CD4-positive, alpha-beta T cell (primary cell): ENCODE data around the gene SLC34A3. TPM values are rescaled to one million over a fixed set of nuclear protein-coding genes. Genes with fewer than 3 reads are reported as not detected.

Source experiments
- ATAC-seq: fragments of 200-7000 bp; cut with Tn5 transposase; one replicate; pipeline ENCODE4 v1.10.0; 2022; ENCODE audit warnings: mild to moderate bottlenecking; ENCODE audit not compliant: poor library complexity
- CTCF ChIA-PET: fragments of 350-600 bp; sonication (Branson Sonifier 250); formaldehyde crosslinking; loops from one replicate; lab custom pipeline; 2021; ENCODE audit warnings: antibody characterized with exemption, inconsistent platforms; lab: Charles Lee
- POLR2A ChIA-PET: fragments of 350-600 bp; sonication (Branson Sonifier 250); formaldehyde crosslinking; loops from one replicate; lab custom pipeline; 2021; ENCODE audit warnings: antibody characterized with exemption, inconsistent platforms; lab: Charles Lee
- DNase-seq, 14 experiments: peaks; one replicate each; pipeline ENCODE4 v3.0.0-alpha.2; 2013 to 2020; ENCODE audit warnings: mixed read lengths in 2 of 14
- H3K27ac ChIP-seq, 2 donors: one replicate each; pipeline versions ENCODE4 v1.5.1 to v1.7.0; 2013; ENCODE audit warnings: low read length in 2 of 2, low read depth in 1 of 2, mild to moderate bottlenecking in 1 of 2
- H3K27me3 ChIP-seq, 2 experiments: 1 replicate in 1 of 2; 2 replicates in 1 of 2; pipeline versions ENCODE4 v1.6.1 to v1.7.0; 2013; ENCODE audit warnings: low read length in 2 of 2, control low read depth in 1 of 2, mild to moderate bottlenecking in 1 of 2, moderate library complexity in 1 of 2; ENCODE audit not compliant: insufficient read depth in 2 of 2, control insufficient read depth in 1 of 2
- H3K36me3 ChIP-seq: one replicate; pipeline ENCODE4 v1.6.1; 2013; ENCODE audit warnings: low read length, control low read depth; ENCODE audit not compliant: insufficient read depth
- H3K4me1 ChIP-seq: one replicate; pipeline ENCODE4 v1.6.1; 2013; ENCODE audit warnings: low read length, control low read depth; ENCODE audit not compliant: insufficient read depth
- H3K4me3 ChIP-seq: one replicate; pipeline ENCODE4 v1.5.1; 2013; ENCODE audit warnings: mild to moderate bottlenecking, low read length, moderate library complexity
- H3K9me3 ChIP-seq, 2 experiments: 1 replicate in 1 of 2; 2 replicates in 1 of 2; pipeline versions ENCODE4 v1.6.1 to v1.7.0; 2013; ENCODE audit warnings: low read length in 2 of 2, mild to moderate bottlenecking in 2 of 2, control low read depth in 1 of 2, moderate library complexity in 1 of 2; ENCODE audit not compliant: control insufficient read depth in 1 of 2, insufficient read depth in 1 of 2
- H3K27ac Mint-ChIP-seq: one replicate; pipeline ENCODE4 v1.8.0; 2020; ENCODE audit warnings: mixed read lengths
- H3K27me3 Mint-ChIP-seq: one replicate; pipeline ENCODE4 v1.8.0; 2021; ENCODE audit warnings: mixed read lengths
- H3K36me3 Mint-ChIP-seq: one replicate; pipeline ENCODE4 v1.8.0; 2021; ENCODE audit warnings: low read depth, mixed read lengths
- H3K4me1 Mint-ChIP-seq: one replicate; pipeline ENCODE4 v1.8.0; 2021; ENCODE audit warnings: low read depth, mixed read lengths
- H3K4me3 Mint-ChIP-seq: one replicate; pipeline ENCODE4 v1.8.0; 2020; ENCODE audit warnings: mild to moderate bottlenecking, mixed read lengths
- H3K9me3 Mint-ChIP-seq: one replicate; pipeline ENCODE4 v1.8.0; 2020; ENCODE audit warnings: mixed read lengths
- intact Hi-C, 2 experiments: fragments of 100-400 bp; cut with DNase I in 1 of 2; cut with micrococcal nuclease in 1 of 2; formaldehyde crosslinking; loops; one replicate each; pipeline versions ENCODE4 v1.15.1 to v1.9.0; 2023 to 2025; cut with DNase I, micrococcal nuclease
- total RNA-seq, 174 experiments: library from RNA in 2 of 174; stranded (reverse) in 2 of 174; gene quantifications; one replicate each; pipeline ENCODE4 v1.2.3 and lab custom pipeline; 2021 to 2026
- TF ChIP-seq, protein P1 (sequence below): fragments of 200-600 bp; IDR thresholded peaks from one replicate; pipeline ENCODE4 v1.8.0; 2022; ENCODE audit warnings: antibody characterized with exemption, mild to moderate bottlenecking

SLC34A3 gene
- total RNA-seq, 2 experiments from 2014 or later = not detected

DNA sequence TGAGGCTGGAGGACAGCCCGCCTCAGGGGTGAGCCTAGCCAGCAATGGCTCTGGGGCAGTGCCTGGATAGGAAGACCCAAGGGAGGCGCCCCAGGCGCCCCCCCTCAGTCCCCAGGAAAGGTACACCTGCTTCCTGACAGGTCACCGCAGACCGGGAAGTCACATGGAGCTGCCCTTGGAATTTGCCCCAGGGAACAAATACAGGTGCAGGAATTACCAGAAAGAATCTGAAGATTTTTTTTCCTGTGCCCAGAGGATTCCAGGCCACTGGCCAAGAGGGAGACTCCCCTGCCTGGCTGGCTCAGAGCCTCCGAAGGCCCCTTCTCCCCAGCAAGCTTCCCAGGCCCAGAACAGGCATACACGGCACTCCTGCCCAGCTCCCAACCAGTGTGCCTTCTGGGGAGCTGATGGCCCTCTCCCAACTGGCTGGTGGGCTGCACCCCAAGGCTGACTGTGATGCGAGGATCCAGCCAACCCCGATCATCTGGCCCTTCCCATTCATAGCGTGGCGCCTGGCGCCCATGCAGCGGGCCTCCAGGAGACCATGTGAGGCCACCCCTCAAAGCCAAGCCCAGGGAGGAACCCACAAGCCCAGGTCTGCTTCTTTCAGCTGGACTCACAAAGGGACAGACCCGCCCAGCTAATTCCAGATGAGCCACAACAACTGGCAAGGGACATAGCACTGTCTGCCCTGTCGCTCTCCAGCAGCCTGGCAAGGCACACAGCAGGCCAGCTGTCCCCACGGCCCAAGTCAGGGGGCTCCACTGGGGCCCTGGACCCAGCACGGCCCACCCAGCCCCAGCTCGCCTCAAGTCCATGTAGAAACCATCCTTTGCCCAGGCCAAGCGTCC, 32.4 kb upstream of the SLC34A3 start:
- Histone ChIP-seq H3K4me3 (no peak overlapping the region), H3K27ac (no peak overlapping the region), H3K36me3 (no peaks in the 10 kb centered on the region), H3K27me3 (no peaks in the 10 kb centered on the region), H3K9me3 (peaks cover 0 to 6% of the 10 kb centered on the region in 2 experiments), H3K4me1 (peaks cover 29% of the 10 kb centered on the region)
- CTCF ChIA-PET = interaction anchor here (0.6 kb wide), 1 partner anchor 41 kb away, joined by 3 read pairs; no protein-coding TSS in a partner anchor
- H3K9me3 Mint-ChIP-seq = no peaks in the 10 kb centered on the region
- intact Hi-C loops = loop anchor here in 1 of 2 experiments (1.0 kb wide), 1 partner anchor 9 kb away; no protein-coding TSS in a partner anchor
- DNase-seq (no peak), ATAC-seq (no peak)
- H3K27ac Mint-ChIP-seq = no peak overlapping the region
- TF ChIP-seq, protein P1, sequence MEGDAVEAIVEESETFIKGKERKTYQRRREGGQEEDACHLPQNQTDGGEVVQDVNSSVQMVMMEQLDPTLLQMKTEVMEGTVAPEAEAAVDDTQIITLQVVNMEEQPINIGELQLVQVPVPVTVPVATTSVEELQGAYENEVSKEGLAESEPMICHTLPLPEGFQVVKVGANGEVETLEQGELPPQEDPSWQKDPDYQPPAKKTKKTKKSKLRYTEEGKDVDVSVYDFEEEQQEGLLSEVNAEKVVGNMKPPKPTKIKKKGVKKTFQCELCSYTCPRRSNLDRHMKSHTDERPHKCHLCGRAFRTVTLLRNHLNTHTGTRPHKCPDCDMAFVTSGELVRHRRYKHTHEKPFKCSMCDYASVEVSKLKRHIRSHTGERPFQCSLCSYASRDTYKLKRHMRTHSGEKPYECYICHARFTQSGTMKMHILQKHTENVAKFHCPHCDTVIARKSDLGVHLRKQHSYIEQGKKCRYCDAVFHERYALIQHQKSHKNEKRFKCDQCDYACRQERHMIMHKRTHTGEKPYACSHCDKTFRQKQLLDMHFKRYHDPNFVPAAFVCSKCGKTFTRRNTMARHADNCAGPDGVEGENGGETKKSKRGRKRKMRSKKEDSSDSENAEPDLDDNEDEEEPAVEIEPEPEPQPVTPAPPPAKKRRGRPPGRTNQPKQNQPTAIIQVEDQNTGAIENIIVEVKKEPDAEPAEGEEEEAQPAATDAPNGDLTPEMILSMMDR = no peak
- POLR2A ChIA-PET = interaction anchor here (0.8 to 1.1 kb wide), 2 partner anchors 9 to 25 kb away, joined by 4 to 5 read pairs; partner anchors contain the start of genes ANAPC2 and SSNA1
- H3K4me1 Mint-ChIP-seq = peaks cover 10% of the 10 kb centered on the region
- H3K36me3 Mint-ChIP-seq = no peaks in the 10 kb centered on the region
- H3K4me3 Mint-ChIP-seq = peak overlapping the region; percentile 51
- H3K27me3 Mint-ChIP-seq = no peaks in the 10 kb centered on the region

DNA sequence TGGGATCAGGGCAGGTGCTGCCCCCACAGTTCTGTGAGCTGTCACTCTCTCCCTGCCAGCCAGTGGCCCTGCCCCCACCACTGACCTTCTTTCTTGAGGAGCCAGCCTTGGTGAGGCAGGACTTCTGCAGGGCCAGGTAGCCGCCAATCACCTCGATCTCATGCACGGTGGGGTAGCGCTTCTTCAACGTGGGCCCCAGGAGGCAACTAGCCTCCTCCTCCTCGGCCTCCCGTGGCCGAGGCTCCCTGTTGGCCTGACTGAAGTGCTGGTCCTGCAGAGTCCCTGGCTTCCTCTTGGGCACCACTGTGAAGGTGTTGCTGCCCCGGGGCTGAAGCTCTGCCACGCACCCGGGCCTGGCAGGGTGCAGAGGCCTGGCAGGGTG, 31.8 kb upstream of the SLC34A3 start:
- Histone ChIP-seq H3K4me3 (no peak overlapping the region), H3K36me3 (no peaks in the 10 kb centered on the region), H3K27me3 (no peaks in the 10 kb centered on the region), H3K9me3 (peaks cover 0 to 6% of the 10 kb centered on the region in 2 experiments), H3K27ac (no peak overlapping the region), H3K4me1 (peaks cover 35% of the 10 kb centered on the region)
- H3K9me3 Mint-ChIP-seq = no peaks in the 10 kb centered on the region
- H3K36me3 Mint-ChIP-seq = no peaks in the 10 kb centered on the region
- H3K4me3 Mint-ChIP-seq = peak overlapping the region; percentile 51
- no peak for DNase-seq
- ChIA-PET POLR2A (interaction anchor here (1.1 kb wide), 1 partner anchor 10 kb away, joined by 5 read pairs; the partner anchor contains the start of genes ANAPC2 and SSNA1), CTCF (no interaction called here)
- intact Hi-C loops = loop anchor here in 1 of 2 experiments (1.0 kb wide), 1 partner anchor 10 kb away; no protein-coding TSS in a partner anchor
- peaks cover 10% of the 10 kb centered on the region for H3K4me1 Mint-ChIP-seq
- H3K27ac Mint-ChIP-seq = no peak overlapping the region
- no peaks in the 10 kb centered on the region for H3K27me3 Mint-ChIP-seq
- no peak for ATAC-seq
- TF ChIP-seq, protein P1 = no peak

DNA sequence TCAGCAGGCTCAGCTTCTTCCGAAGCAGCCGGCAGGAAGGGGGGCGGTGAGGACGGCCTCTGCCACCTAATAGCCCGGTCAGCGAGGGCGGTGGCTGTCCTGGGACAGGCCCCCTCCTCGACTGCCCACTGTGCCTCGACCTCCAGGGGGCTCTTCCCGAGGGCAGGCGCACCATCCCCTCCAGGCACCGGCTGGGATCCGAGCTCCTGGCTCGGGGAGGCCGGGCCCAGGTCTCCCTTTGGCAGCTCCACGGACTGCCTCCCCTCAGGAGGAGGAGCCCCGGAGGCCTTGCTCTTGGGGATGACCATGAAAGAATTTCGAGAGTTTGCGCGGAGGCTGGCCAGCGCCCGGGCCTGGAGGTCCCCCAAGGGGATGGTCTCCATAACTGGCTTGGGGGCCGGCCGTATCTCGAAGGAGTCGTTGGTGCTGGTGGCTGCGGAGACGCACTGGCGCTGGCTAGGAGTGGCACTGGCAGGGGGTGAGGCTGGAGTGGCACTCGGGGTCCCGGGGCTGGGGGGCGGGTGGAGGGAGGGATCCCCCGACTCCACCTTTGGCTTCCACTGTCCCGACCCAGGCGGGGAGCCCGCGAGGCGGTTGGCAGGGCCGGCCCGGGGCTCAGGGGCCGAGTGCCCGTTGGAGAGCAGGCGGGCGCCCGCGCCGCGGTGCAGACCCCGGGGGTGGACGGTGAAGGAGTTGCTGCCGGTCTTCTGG, 31.1 kb upstream of the SLC34A3 start:
- Mint-ChIP-seq H3K9me3 (no peaks in the 10 kb centered on the region), H3K4me3 (peak overlapping the region; percentile 86), H3K4me1 (peaks cover 17% of the 10 kb centered on the region), H3K27ac (no peak overlapping the region), H3K27me3 (no peaks in the 10 kb centered on the region), H3K36me3 (no peaks in the 10 kb centered on the region)
- H3K4me3 ChIP-seq = no peak overlapping the region
- H3K27ac ChIP-seq = no peak overlapping the region
- H3K27me3 ChIP-seq = no peaks in the 10 kb centered on the region
- peaks cover 2% of the 10 kb centered on the region for H3K36me3 ChIP-seq
- peaks cover 0 to 6% of the 10 kb centered on the region in 2 experiments for H3K9me3 ChIP-seq
- peaks cover 42% of the 10 kb centered on the region for H3K4me1 ChIP-seq
- ATAC-seq = no peak
- CTCF ChIA-PET = no interaction called here
- TF ChIP-seq, protein P1 = no peak
- no peak for DNase-seq
- POLR2A ChIA-PET = interaction anchor here (1.1 to 1.7 kb wide), 2 partner anchors 11 kb away, joined by 5 to 39 read pairs; partner anchors contain the start of genes ANAPC2 and SSNA1
- intact Hi-C loops = loop anchor here in 1 of 2 experiments (2.0 kb wide), 1 partner anchor 23 kb away; the partner anchor contains the start of gene RNF208
